ENCODE measurements around the gene RPL4.

The RPL4 gene

GRCh38 chr15:66504563-66505429 is at the start of gene RPL4, which contains the start of gene ZWILCH:
TSS of gene RPL4 (minus strand) at chr15:66504855. CDS start at chr15:66504790, 65 bp downstream.
TSS of gene ZWILCH (plus strand) at chr15:66505326. CDS start at chr15:66505339, 13 bp downstream.
- peak within 1 kb of the TSS; percentile 89 for H3K27ac ChIP-seq
- H3K9me3 ChIP-seq (ENCODE audit: control insufficient read depth, low read length) = no peaks in the 10 kb centered on the region
- H3K27me3 ChIP-seq (ENCODE audit: control insufficient read depth, insufficient read depth, low read length) = no peaks in the 10 kb centered on the region
- H3K4me1 ChIP-seq = no peaks in the 10 kb centered on the region
- peak within 1 kb of the TSS; percentile 81 for H2AFZ ChIP-seq
- H3K4me3 ChIP-seq (ENCODE audit: low read depth, low read length) = peak within 1 kb of the TSS; percentile 77
- H3K36me3 ChIP-seq (ENCODE audit: control insufficient read depth, insufficient read depth, low read length) = no peaks in the 10 kb centered on the region
- TF ChIP-seq CTCF (IDR thresholded peaks at IDR 0.05) = no peak
- H3K79me2 ChIP-seq = peaks cover 5% of the 10 kb centered on the region
- H3K4me2 ChIP-seq (ENCODE audit: low read length) = peak within 1 kb of the TSS; percentile 72
- H3K9ac ChIP-seq = peak within 1 kb of the TSS; percentile 35

GRCh38 chr15:66545255-66545654 is 40.6 kb upstream of the RPL4 start:
- no peaks in the 10 kb centered on the region for H3K79me2 ChIP-seq
- no peak overlapping the region for H3K4me2 ChIP-seq (ENCODE audit: low read length)
- H3K9me3 ChIP-seq (ENCODE audit: control insufficient read depth, low read length) = no peaks in the 10 kb centered on the region
- no peaks in the 10 kb centered on the region for H3K4me1 ChIP-seq
- H3K4me3 ChIP-seq (ENCODE audit: low read depth, low read length) = no peak overlapping the region
- no peak overlapping the region for H2AFZ ChIP-seq
- no peak overlapping the region for H3K9ac ChIP-seq
- H3K27ac ChIP-seq = no peak overlapping the region
- no peak for TF ChIP-seq CTCF (IDR thresholded peaks at IDR 0.05)
- H3K27me3 ChIP-seq (ENCODE audit: control insufficient read depth, insufficient read depth, low read length) = no peaks in the 10 kb centered on the region
- no peaks in the 10 kb centered on the region for H3K36me3 ChIP-seq (ENCODE audit: control insufficient read depth, insufficient read depth, low read length)

GRCh38 chr15:66542896-66543295 is 38.2 kb upstream of the RPL4 start:
- Histone ChIP-seq H3K79me2 (no peaks in the 10 kb centered on the region), H3K4me2 (ENCODE audit: low read length) (no peak overlapping the region), H3K27me3 (ENCODE audit: control insufficient read depth, insufficient read depth, low read length) (no peaks in the 10 kb centered on the region), H3K4me3 (ENCODE audit: low read depth, low read length) (no peak overlapping the region), H3K9ac (no peak overlapping the region), H3K27ac (no peak overlapping the region), H3K4me1 (no peaks in the 10 kb centered on the region), H2AFZ (no peak overlapping the region), H3K9me3 (ENCODE audit: control insufficient read depth, low read length) (no peaks in the 10 kb centered on the region), H3K36me3 (ENCODE audit: control insufficient read depth, insufficient read depth, low read length) (no peaks in the 10 kb centered on the region)
- no peak for TF ChIP-seq CTCF (IDR thresholded peaks at IDR 0.05)

GRCh38 chr15:66535056-66535455 is 30.4 kb upstream of the RPL4 start:
- H3K27ac ChIP-seq = no peak overlapping the region
- H3K4me2 ChIP-seq (ENCODE audit: low read length) = no peak overlapping the region
- TF ChIP-seq CTCF (IDR thresholded peaks at IDR 0.05) = no peak
- no peak overlapping the region for H3K4me3 ChIP-seq (ENCODE audit: low read depth, low read length)
- no peak overlapping the region for H2AFZ ChIP-seq
- no peaks in the 10 kb centered on the region for H3K27me3 ChIP-seq (ENCODE audit: control insufficient read depth, insufficient read depth, low read length)
- no peaks in the 10 kb centered on the region for H3K79me2 ChIP-seq
- H3K9ac ChIP-seq = no peak overlapping the region
- H3K4me1 ChIP-seq = no peaks in the 10 kb centered on the region
- H3K36me3 ChIP-seq (ENCODE audit: control insufficient read depth, insufficient read depth, low read length) = no peaks in the 10 kb centered on the region
- H3K9me3 ChIP-seq (ENCODE audit: control insufficient read depth, low read length) = no peaks in the 10 kb centered on the region

All from parathyroid adenoma (tissue), 2 donors.